Measurements from ENCODE around the gene SPTLC2. TPM values are rescaled to one million over a fixed set of nuclear protein-coding genes. Genes with fewer than 3 reads are reported as not detected.

SPTLC2 gene
- total RNA-seq, 1 experiment from 2014 or later, result 15.8 TPM

DNA sequence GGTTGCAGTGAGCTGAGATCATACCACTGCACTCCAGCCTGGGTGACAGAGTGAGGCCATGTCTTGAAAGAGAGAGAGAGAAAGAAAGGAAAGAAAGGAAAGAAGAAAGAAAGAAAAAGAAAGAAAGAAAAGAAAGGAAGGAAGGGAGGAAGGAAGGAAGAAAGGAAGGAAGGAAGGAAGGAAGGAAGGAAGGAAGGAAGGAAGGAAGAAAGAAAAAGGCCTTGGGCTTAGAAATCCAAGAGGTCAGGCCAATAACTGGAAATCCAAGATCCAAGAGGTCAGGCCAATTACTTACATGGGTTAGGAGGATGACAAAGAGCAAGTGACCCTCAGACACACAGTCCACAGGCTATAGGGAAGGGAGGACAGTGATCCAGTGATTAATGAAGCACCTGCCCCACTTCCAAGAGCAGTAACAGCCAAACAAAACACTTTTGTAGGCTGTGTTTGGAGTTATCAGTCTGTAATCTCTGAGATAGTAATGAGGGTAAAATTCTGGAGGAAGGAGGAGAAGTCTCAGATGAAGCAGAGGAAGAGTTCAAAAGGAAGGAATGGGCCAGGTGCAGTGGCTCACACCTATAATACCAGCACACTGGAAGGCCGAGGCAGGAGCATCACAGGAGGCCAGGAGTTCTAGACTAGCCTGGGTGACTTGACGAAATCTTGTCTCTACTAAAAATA lies 32.2 kb upstream of the SPTLC2 start:
- intact Hi-C loops (cut with micrococcal nuclease), result no loop called here
- H3K36me3 Mint-ChIP-seq (ENCODE audit: insufficient read depth, unreplicated experiment), result peaks cover 7% of the 10 kb centered on the region
- no peaks in the 10 kb centered on the region for H3K4me1 Mint-ChIP-seq (ENCODE audit: insufficient read depth, unreplicated experiment)
- H3K27me3 Mint-ChIP-seq (ENCODE audit: insufficient read depth, unreplicated experiment), result no peaks in the 10 kb centered on the region
- no TSS peak for BruUV-seq (replicated peaks)
- TF ChIP-seq, protein P1, sequence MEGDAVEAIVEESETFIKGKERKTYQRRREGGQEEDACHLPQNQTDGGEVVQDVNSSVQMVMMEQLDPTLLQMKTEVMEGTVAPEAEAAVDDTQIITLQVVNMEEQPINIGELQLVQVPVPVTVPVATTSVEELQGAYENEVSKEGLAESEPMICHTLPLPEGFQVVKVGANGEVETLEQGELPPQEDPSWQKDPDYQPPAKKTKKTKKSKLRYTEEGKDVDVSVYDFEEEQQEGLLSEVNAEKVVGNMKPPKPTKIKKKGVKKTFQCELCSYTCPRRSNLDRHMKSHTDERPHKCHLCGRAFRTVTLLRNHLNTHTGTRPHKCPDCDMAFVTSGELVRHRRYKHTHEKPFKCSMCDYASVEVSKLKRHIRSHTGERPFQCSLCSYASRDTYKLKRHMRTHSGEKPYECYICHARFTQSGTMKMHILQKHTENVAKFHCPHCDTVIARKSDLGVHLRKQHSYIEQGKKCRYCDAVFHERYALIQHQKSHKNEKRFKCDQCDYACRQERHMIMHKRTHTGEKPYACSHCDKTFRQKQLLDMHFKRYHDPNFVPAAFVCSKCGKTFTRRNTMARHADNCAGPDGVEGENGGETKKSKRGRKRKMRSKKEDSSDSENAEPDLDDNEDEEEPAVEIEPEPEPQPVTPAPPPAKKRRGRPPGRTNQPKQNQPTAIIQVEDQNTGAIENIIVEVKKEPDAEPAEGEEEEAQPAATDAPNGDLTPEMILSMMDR (IDR thresholded peaks at IDR 0.05; ENCODE audit: unreplicated experiment), result no peak
- H3K9me3 Mint-ChIP-seq (ENCODE audit: unreplicated experiment), result no peaks in the 10 kb centered on the region
- DNase-seq (ENCODE audit: unreplicated experiment), result no peak
- ChIA-PET POLR2A (interaction anchor here (0.9 kb wide), 1 partner anchor 10 kb away, joined by 6 read pairs; no protein-coding TSS in a partner anchor), CTCF (interaction anchor here (0.6 kb wide), 2 partner anchors 16 to 775 kb away, joined by 3 read pairs; no protein-coding TSS in a partner anchor)
- H3K4me3 Mint-ChIP-seq (ENCODE audit: unreplicated experiment), result no peak overlapping the region
- no peak overlapping the region for H3K27ac Mint-ChIP-seq (ENCODE audit: low read depth, unreplicated experiment)

DNA sequence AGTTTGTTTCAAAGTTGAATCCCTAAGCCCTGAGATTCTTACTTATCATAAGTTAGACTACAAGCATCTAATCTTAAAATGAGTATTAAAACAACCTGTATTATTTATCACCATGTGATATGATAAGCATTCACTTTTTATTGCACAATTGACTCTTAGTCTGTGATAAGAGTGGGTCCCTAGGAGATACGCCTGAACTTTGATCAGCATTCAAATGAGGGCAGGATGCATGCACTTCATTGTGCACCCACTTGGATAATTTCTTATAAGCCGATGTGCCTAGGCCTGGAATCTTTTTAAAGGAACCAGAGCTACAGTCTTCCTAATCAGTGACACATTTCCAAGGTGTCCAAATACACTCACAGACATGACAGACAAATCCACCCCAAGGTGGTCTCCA lies 31.4 kb upstream of the SPTLC2 start:
- no peaks in the 10 kb centered on the region for H3K9me3 Mint-ChIP-seq (ENCODE audit: unreplicated experiment)
- no TSS peak for BruUV-seq (replicated peaks)
- POLR2A ChIA-PET, result interaction anchor here (0.9 kb wide), 1 partner anchor 11 kb away, joined by 6 read pairs; no protein-coding TSS in a partner anchor
- CTCF ChIA-PET, result interaction anchor here (0.6 to 4.3 kb wide), 4 partner anchors 7 to 775 kb away, joined by 3 to 31 read pairs (median 3); no protein-coding TSS in a partner anchor
- peaks cover 7% of the 10 kb centered on the region for H3K36me3 Mint-ChIP-seq (ENCODE audit: insufficient read depth, unreplicated experiment)
- no peak overlapping the region for H3K27ac Mint-ChIP-seq (ENCODE audit: low read depth, unreplicated experiment)
- H3K4me1 Mint-ChIP-seq (ENCODE audit: insufficient read depth, unreplicated experiment), result no peaks in the 10 kb centered on the region
- no peak for DNase-seq (ENCODE audit: unreplicated experiment)
- H3K4me3 Mint-ChIP-seq (ENCODE audit: unreplicated experiment), result no peak overlapping the region
- intact Hi-C loops (cut with micrococcal nuclease), result no loop called here
- TF ChIP-seq, protein P1 (IDR thresholded peaks at IDR 0.05; ENCODE audit: unreplicated experiment), result no peak
- H3K27me3 Mint-ChIP-seq (ENCODE audit: insufficient read depth, unreplicated experiment), result no peaks in the 10 kb centered on the region

DNA sequence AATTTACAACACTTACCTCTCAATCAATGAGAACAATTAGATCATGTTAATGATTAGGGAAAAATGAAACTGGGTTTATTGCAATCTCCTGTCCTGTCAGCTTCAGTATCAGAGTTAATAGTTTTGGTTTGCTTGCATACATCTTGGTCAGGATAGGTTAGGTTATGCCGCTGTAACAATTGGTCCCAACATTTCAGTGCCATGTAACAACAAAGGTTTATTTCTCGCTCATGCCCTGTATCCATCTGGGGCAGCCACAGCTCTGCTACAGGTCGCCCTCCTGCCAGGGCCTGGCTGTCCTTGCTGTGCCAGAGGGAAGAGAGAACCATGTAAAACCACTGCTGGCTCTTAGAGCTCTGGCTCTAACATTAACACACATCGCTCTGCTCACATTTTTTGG lies 30.5 kb upstream of the SPTLC2 start:
- Mint-ChIP-seq H3K9me3 (ENCODE audit: unreplicated experiment) (no peaks in the 10 kb centered on the region), H3K27ac (ENCODE audit: low read depth, unreplicated experiment) (no peak overlapping the region), H3K36me3 (ENCODE audit: insufficient read depth, unreplicated experiment) (peaks cover 7% of the 10 kb centered on the region), H3K27me3 (ENCODE audit: insufficient read depth, unreplicated experiment) (no peaks in the 10 kb centered on the region), H3K4me1 (ENCODE audit: insufficient read depth, unreplicated experiment) (no peaks in the 10 kb centered on the region), H3K4me3 (ENCODE audit: unreplicated experiment) (no peak overlapping the region)
- DNase-seq (ENCODE audit: unreplicated experiment), result no peak
- TF ChIP-seq, protein P1 (IDR thresholded peaks at IDR 0.05; ENCODE audit: unreplicated experiment), result no peak
- intact Hi-C loops (cut with micrococcal nuclease), result no loop called here
- no TSS peak for BruUV-seq (replicated peaks)
- ChIA-PET POLR2A (no interaction called here), CTCF (interaction anchor here (1.1 to 4.3 kb wide), 2 partner anchors 8 to 187 kb away, joined by 3 to 31 read pairs; no protein-coding TSS in a partner anchor)

DNA sequence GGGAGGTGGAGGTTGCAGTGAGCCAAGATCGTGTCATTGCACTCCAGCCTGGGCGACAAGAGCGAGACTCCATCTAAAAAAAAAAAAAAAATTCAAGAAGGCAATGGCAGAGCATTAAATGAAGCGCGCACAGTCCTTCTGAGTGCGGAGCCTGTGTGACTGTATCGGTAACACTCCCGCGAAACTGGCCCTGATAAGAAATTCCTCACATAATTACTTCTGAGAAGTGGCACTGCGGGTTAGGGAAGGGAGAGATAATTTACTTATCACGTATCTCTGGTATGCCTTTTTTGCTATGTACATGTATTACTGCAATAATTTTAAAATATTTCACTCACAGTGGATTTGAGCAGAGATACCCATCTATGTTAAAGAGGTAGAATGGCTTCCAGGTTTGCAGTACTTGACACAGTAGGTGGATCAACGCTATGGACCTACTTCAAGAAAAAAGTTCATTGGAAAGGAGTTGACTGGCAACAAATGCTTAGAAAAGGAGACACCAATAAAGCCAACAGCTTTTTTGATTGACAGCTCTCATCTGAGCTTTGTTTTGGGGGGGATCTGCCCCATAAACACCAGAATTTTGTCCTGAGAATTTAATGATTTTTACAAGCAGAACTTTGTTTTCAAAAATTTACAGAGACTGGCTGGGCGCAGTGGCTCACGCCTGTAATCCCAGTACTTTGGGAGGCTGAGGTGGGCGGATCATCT lies 29.2 kb upstream of the SPTLC2 start:
- H3K27ac Mint-ChIP-seq (ENCODE audit: low read depth, unreplicated experiment), result no peak overlapping the region
- TF ChIP-seq, protein P1 (IDR thresholded peaks at IDR 0.05; ENCODE audit: unreplicated experiment), result no peak
- CTCF ChIA-PET, result interaction anchor here (0.6 to 4.3 kb wide), 4 partner anchors 9 to 186 kb away, joined by 3 to 31 read pairs (median 4); no protein-coding TSS in a partner anchor

More for the DNA sequence above, 29.2 kb upstream of the SPTLC2 start:
- H3K4me3 Mint-ChIP-seq (ENCODE audit: unreplicated experiment), result no peak overlapping the region
- no peaks in the 10 kb centered on the region for H3K4me1 Mint-ChIP-seq (ENCODE audit: insufficient read depth, unreplicated experiment)
- no peak for DNase-seq (ENCODE audit: unreplicated experiment)
- intact Hi-C loops (cut with micrococcal nuclease), result no loop called here
- no peaks in the 10 kb centered on the region for H3K9me3 Mint-ChIP-seq (ENCODE audit: unreplicated experiment)
- no TSS peak for BruUV-seq (replicated peaks)
- H3K27me3 Mint-ChIP-seq (ENCODE audit: insufficient read depth, unreplicated experiment), result no peaks in the 10 kb centered on the region
- POLR2A ChIA-PET, result no interaction called here
- H3K36me3 Mint-ChIP-seq (ENCODE audit: insufficient read depth, unreplicated experiment), result peaks cover 7% of the 10 kb centered on the region

All from MCF 10A (cell line).